GM19397 (cell line): Measurements from ENCODE around the gene DNMT3L.
"Not testable (repeated sequence)": the region's sequence is repeated elsewhere in the genome, so short reads cannot be mapped to it uniquely, and the experiment has no call there.

Experiments
- ATAC-seq: cut with Tn5 transposase; IDR thresholded peaks from one replicate; pipeline ENCODE4 v1.9.1; 2021; ENCODE audit warnings: mild to moderate bottlenecking, moderate library complexity; ENCODE audit not compliant: unreplicated experiment

The DNMT3L gene

GRCh38 chr21:44295163-44295573 is 33.5 kb upstream of the DNMT3L start:
- no peak for ATAC-seq

GRCh38 chr21:44294391-44295162 is 32.9 kb upstream of the DNMT3L start:
- ATAC-seq, result no peak

- ATAC-seq, result no peak
Measured at GRCh38 chr21:44293551-44294231, 32.0 kb upstream of the DNMT3L start.

- no peak for ATAC-seq
Measured at GRCh38 chr21:44292812-44293195, 31.1 kb upstream of the DNMT3L start.

GRCh38 chr21:44291936-44292811 is 30.5 kb upstream of the DNMT3L start:
- no peak for ATAC-seq

- no peak for ATAC-seq
Measured at GRCh38 chr21:44291078-44291935, 29.6 kb upstream of the DNMT3L start.

- ATAC-seq, result no peak
Measured at GRCh38 chr21:44290327-44291077, 28.8 kb upstream of the DNMT3L start.

GRCh38 chr21:44289381-44290010 is 27.8 kb upstream of the DNMT3L start:
- no peak for ATAC-seq

DNA sequence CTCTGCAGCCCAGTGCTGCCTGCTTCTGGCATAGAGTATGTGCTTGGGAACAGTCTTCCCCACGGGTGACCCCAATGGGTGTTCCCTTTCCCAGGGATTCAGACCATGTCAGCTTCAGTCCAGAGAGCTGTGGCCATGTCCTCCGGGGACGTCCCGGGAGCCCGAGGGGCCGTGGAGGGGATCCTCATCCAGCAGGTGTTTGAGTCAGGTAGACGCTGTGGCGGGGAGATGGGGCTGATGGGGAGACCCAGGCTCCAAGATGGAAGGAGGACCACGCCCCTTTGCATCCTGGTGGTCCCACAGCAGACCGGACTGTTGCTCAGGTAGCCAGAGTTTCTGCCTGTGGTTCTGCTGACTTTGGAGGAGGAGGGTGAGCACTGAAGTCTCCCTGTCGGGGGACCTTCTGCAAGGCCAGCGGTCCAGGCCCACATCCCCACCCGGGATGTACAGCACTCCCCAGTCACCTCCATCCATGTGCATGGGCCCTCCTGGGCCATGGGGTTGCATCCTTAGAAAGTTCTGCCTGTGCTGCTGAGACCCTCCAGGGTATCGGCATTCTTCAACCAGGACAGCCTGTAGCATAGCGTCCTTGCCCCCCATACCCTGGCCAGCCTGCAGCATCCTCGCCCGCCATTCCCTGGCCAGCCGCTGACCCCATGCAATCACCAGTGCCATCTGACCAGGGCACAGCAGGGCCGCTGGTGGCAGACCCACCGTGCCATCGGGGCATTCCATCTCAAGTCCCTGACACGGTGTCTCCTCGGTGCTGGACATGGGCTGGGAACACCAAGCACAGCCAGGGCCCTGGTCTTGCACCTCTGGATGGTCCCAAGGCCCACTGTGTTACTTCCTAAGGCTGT is 26.8 kb upstream of the DNMT3L start:
- no peak for ATAC-seq

DNA sequence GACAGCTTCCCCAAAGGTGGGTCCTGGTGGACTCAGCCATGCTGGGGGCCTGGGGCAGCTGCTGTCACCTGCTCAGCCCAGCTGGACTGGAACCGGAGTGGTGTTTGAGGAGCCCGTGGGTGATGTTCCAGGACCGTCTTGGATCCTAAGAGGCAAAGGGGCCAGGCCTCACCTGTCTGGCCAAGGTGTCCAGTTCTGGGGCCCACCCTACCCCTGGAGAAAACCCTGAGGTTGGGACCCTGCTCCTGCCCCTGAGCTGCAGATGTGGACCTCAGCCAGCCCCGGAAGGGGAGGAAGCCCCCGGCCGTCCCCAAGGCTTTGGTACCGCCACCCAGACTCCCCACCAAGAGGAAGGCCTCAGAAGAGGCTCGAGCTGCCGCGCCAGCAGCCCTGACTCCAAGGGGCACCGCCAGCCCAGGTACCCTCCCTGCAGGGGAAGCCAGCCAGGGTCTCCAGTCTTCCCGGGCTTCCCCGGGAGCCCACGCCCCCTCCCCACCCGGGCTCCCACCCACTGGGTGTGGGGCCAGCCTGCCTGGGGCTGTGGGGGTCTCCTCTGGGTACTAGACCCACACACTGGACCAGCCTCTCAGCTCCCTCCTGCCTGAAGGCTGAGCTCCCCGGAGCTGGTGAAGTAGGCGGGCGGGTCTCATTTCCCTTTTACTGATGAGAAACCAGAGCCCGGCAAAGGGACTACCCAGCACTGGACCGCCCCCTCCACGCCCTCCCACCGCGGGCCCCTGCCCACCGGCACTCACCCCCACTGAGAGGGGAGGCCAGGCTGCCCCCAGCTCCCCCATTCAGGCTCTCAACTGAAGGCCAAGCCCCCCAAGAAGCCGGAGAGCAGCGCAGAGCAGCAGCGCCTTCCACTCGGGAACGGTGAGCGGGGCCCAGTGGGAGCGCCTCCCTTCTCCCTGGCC is 25.3 kb upstream of the DNMT3L start:
- ATAC-seq, result no peak

GRCh38 chr21:44286086-44286715 is 24.5 kb upstream of the DNMT3L start:
- ATAC-seq, result no peak

DNA sequence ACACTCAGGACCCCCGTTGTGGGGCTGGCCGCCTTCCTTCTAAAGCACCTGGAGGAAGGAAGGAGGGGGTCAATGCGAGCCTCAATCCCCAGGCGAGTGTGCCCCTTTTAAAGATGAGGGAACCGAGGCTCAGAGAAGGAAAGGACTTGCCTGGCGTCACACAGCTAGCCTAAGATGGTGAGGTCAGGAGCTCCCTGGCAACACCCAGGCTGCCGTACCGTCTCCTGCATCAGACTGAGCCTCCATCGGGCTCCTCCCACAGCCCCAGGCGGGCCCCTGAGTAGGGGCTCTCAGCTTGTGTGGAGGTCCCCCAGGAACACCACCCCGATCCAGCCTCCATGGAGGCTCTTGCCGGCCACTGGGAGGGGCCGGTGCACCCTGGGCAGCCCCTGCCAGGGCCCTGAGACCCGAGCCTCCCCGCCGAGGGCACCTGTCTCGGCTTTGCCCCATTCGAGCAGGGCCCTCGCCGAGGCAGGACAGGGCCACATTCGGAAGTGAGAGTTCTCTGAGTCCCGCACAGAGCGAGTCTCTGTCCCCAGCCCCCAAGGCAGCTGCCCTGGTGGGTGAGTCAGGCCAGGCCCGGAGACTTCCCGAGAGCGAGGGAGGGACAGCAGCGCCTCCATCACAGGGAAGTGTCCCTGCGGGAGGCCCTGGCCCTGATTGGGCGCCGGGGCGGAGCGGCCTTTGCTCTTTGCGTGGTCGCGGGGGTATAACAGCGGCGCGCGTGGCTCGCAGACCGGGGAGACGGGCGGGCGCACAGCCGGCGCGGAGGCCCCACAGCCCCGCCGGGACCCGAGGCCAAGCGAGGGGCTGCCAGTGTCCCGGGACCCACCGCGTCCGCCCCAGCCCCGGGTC is 23.7 kb upstream of the DNMT3L start, which contains the start of gene AIRE:
Gene AIRE (plus strand): TSS at position 739 of the 855 bp plus-strand sequence. CDS start 131 bp downstream, outside the sequence.
- ATAC-seq, result no peak

- ATAC-seq, result no peak
Measured at GRCh38 chr21:44283948-44284347, 22.3 kb upstream of the DNMT3L start.

- ATAC-seq, result not testable (repeated sequence)
Measured at GRCh38 chr21:44283211-44283785, 21.6 kb upstream of the DNMT3L start.

GRCh38 chr21:44282370-44282769 is 20.7 kb upstream of the DNMT3L start:
- ATAC-seq, result no peak
